Spleen (tissue), 11 donors: Measurements from ENCODE around the gene ERC2. TPM values are rescaled to one million over a fixed set of nuclear protein-coding genes. Genes with fewer than 3 reads are reported as not detected.

ENCODE experiments used
- DNase-seq: peaks from one replicate; pipeline ENCODE4 v3.0.0-alpha.2; 2020
- H3K27ac ChIP-seq, 8 donors: fragments of 200-600 bp; sonication (generic) in 7 of 8; 1 replicate in 4 of 8; 2 replicates in 4 of 8; pipeline versions ENCODE4 v1.5.0 to v1.8.0; 2016 to 2021; ENCODE audit warnings: inconsistent platforms in 4 of 8, mild to moderate bottlenecking in 4 of 8, moderate library complexity in 1 of 8
- H3K27me3 ChIP-seq, 7 donors: fragments of 200-600 bp; sonication (generic) in 6 of 7; replicated peaks in 1 of 7; 1 replicate in 4 of 7; 2 replicates in 3 of 7; pipeline versions ENCODE4 v1.5.0 to v1.8.0; 2016 to 2021; ENCODE audit warnings: inconsistent platforms in 3 of 7, mild to moderate bottlenecking in 1 of 7
- H3K36me3 ChIP-seq, 6 donors: fragments of 200-600 bp; sonication (generic) in 5 of 6; 1 replicate in 4 of 6; 2 replicates in 2 of 6; pipeline versions ENCODE4 v1.5.0 to v1.8.0; 2016 to 2021; ENCODE audit warnings: inconsistent platforms in 2 of 6
- H3K4me1 ChIP-seq, 6 donors: fragments of 200-600 bp; sonication (generic) in 5 of 6; 1 replicate in 3 of 6; 2 replicates in 3 of 6; pipeline versions ENCODE4 v1.5.0 to v1.8.0; 2016 to 2021; ENCODE audit warnings: inconsistent platforms in 3 of 6
- H3K4me3 ChIP-seq, 8 donors: fragments of 200-600 bp; sonication (generic) in 7 of 8; 1 replicate in 4 of 8; 2 replicates in 4 of 8; pipeline versions ENCODE4 v1.5.0 to v1.8.0; 2016 to 2021; ENCODE audit warnings: inconsistent platforms in 4 of 8, mild to moderate bottlenecking in 4 of 8, moderate library complexity in 2 of 8
- H3K9me3 ChIP-seq, 8 donors: fragments of 200-600 bp; sonication (generic) in 7 of 8; 1 replicate in 4 of 8; 2 replicates in 4 of 8; pipeline versions ENCODE4 v1.5.0 to v1.8.0; 2016 to 2021; ENCODE audit warnings: inconsistent platforms in 4 of 8
- CTCF ChIP-seq, 11 experiments: fragments of 200-600 bp in 7 of 11; fragments of 450-650 bp in 4 of 11; sonication (generic) in 4 of 11; IDR thresholded peaks in 8 of 11; conservative IDR thresholded peaks in 3 of 11; 1 replicate in 7 of 11; 2 replicates in 4 of 11; pipeline versions ENCODE4 v1.4.0 to v1.8.0; 2016 to 2021; ENCODE audit warnings: antibody characterized with exemption in 11 of 11, inconsistent platforms in 4 of 11, mild to moderate bottlenecking in 1 of 11
- POLR2A ChIP-seq, 3 donors: fragments of 450-650 bp; IDR thresholded peaks; one replicate each; pipeline ENCODE4 v1.5.1; 2017; ENCODE audit warnings: antibody characterized with exemption in 3 of 3, mild to moderate bottlenecking in 1 of 3
- POLR2AphosphoS5 ChIP-seq, 3 donors: sonication (generic); formaldehyde crosslinking; IDR thresholded peaks; one replicate each; pipeline ENCODE4 v1.5.1; 2017; ENCODE audit warnings: antibody characterized with exemption in 3 of 3
- WGBS, 5 donors: extraction: QIAGEN DNeasy Blood & Tissue Kit in 3 of 5; methylation state at CpG; one replicate each; pipeline versions ENCODE4 v1.1.5 to v1.1.7; 2013 to 2018; 5-methylcytosine and 5-hydroxymethylcytosine counted together
- intact Hi-C: fragments of 100-400 bp; cut with DNase I; formaldehyde crosslinking; loops from one replicate; pipeline ENCODE4 v1.15.0; 2023; ENCODE audit warnings: low total_unique reads
- polyA plus RNA-seq, 3 donors: library from polyadenylated mRNA; stranded (reverse); fragments of 200-250 nt; gene quantifications; one replicate each; pipeline ENCODE4 v1.2.1, GENCODE V29; 2013
- total RNA-seq, 7 donors: library from RNA; depleted of rRNA in 3 of 7; stranded (reverse); fragments of >200 nt in 3 of 7; fragmentation: NEBNext Ultra II Directional in 4 of 7; extraction: Animal tissue kit (Norgen Biotek cat#: 25700) in 4 of 7; gene quantifications; one replicate each; pipeline versions ENCODE4 v1.1.0 to v1.2.1, GENCODE V29; 2016 to 2021
- donor health status: healthy with polysubstance abuse.
- donor health status: DM: no; HTN: no; CAD: no; lungs with moderate emphysema.
- donor health status: DM: no; HTN: no; CAD: no.
- donor health status: Bipolar disorder and iron deficiency.
- donor health status: healthy.
- donor health status: DM: no; HTN: no; CAD: no.
- donor health status: DM: yes; HTN: yes; CAD: no.

ERC2 gene
- total and polyA plus RNA-seq, 10 donors: 0.04 to 4.9 (median 0.39) TPM

- Histone ChIP-seq H3K27me3 (no peaks in the 10 kb centered on the region), H3K27ac (no peak overlapping the region), H3K9me3 (no peaks in the 10 kb centered on the region), H3K4me3 (no peak overlapping the region), H3K36me3 (no peaks in the 10 kb centered on the region), H3K4me1 (no peaks in the 10 kb centered on the region)
- DNase-seq: no peak
- 31 to 64% (median 56%) methylated on average over 1 of the region's 1 CpG for WGBS, 5 donors
- intact Hi-C loops: no loop called here
- no peak for TF ChIP-seq POLR2A (IDR thresholded peaks at IDR 0.05)
- TF ChIP-seq POLR2AphosphoS5 (IDR thresholded peaks at IDR 0.05): no peak
- TF ChIP-seq CTCF (IDR thresholded peaks at IDR 0.05 in 8 of 11, conservative IDR thresholded peaks at IDR 0.05 in 3 of 11): no peak
Measured at GRCh38 chr3:56190771-56191305, 277.4 kb downstream of the ERC2 start.

GRCh38 chr3:56190130-56190529, 278.1 kb downstream of the ERC2 start:
- Histone ChIP-seq H3K4me1 (no peaks in the 10 kb centered on the region), H3K4me3 (no peak overlapping the region), H3K36me3 (no peaks in the 10 kb centered on the region), H3K9me3 (no peaks in the 10 kb centered on the region), H3K27me3 (no peaks in the 10 kb centered on the region), H3K27ac (no peak overlapping the region)
- no peak for DNase-seq
- no peak for TF ChIP-seq CTCF (IDR thresholded peaks at IDR 0.05 in 8 of 11, conservative IDR thresholded peaks at IDR 0.05 in 3 of 11)
- TF ChIP-seq POLR2A (IDR thresholded peaks at IDR 0.05): no peak
- no peak for TF ChIP-seq POLR2AphosphoS5 (IDR thresholded peaks at IDR 0.05)
- intact Hi-C loops: no loop called here

GRCh38 chr3:56189536-56189935, 278.7 kb downstream of the ERC2 start:
- intact Hi-C loops: no loop called here
- no peak overlapping the region for H3K27ac ChIP-seq
- DNase-seq: no peak
- no peak overlapping the region for H3K4me3 ChIP-seq
- no peak for TF ChIP-seq CTCF (IDR thresholded peaks at IDR 0.05 in 8 of 11, conservative IDR thresholded peaks at IDR 0.05 in 3 of 11)
- no peak for TF ChIP-seq POLR2A (IDR thresholded peaks at IDR 0.05)
- TF ChIP-seq POLR2AphosphoS5 (IDR thresholded peaks at IDR 0.05): no peak
- no peaks in the 10 kb centered on the region for H3K4me1 ChIP-seq
- H3K9me3 ChIP-seq: no peaks in the 10 kb centered on the region
- no peaks in the 10 kb centered on the region for H3K36me3 ChIP-seq
- H3K27me3 ChIP-seq: no peaks in the 10 kb centered on the region
- WGBS, 5 donors: 67 to 95% (median 90%) methylated on average over 2 of the region's 2 CpGs

- H3K9me3 ChIP-seq: no peaks in the 10 kb centered on the region
- WGBS, 5 donors: 76 to 91% (median 82%) methylated on average over 9 of the region's 9 CpGs
- DNase-seq: no peak
Measured at GRCh38 chr3:56188201-56188600, 280.1 kb downstream of the ERC2 start.

More at GRCh38 chr3:56188201-56188600, 280.1 kb downstream of the ERC2 start:
- no peak overlapping the region for H3K27ac ChIP-seq
- H3K27me3 ChIP-seq: no peaks in the 10 kb centered on the region
- no peaks in the 10 kb centered on the region for H3K36me3 ChIP-seq
- intact Hi-C loops: no loop called here
- no peak overlapping the region for H3K4me3 ChIP-seq
- TF ChIP-seq POLR2A (IDR thresholded peaks at IDR 0.05) (no peak), POLR2AphosphoS5 (IDR thresholded peaks at IDR 0.05) (no peak), CTCF (IDR thresholded peaks at IDR 0.05 in 8 of 11, conservative IDR thresholded peaks at IDR 0.05 in 3 of 11) (no peak)
- no peaks in the 10 kb centered on the region for H3K4me1 ChIP-seq
